HL-60 (cell line): ENCODE measurements around the gene CLCNKB.
"Not testable (repeated sequence)": the region's sequence is repeated elsewhere in the genome, so short reads cannot be mapped to it uniquely, and the experiment has no call there.

ENCODE experiments used
- DNase-seq, 2 experiments: peaks; one replicate each; pipeline ENCODE4 v3.0.0-alpha.2; 2010 to 2020; ENCODE audit warnings: low read depth in 1 of 2, low spot score in 1 of 2
- H3K27ac ChIP-seq: fragments of 250-450 bp; sonication (Bioruptor Pico); replicated peaks from 2 replicates; pipeline ENCODE4 v1.5.1; 2020; ENCODE audit warnings: mild to moderate bottlenecking, moderate library complexity
- H3K27me3 ChIP-seq: fragments of 250-450 bp; sonication (Bioruptor Pico); 2 replicates; pipeline ENCODE4 v1.5.1; 2021; ENCODE audit warnings: mild to moderate bottlenecking, moderate library complexity; ENCODE audit not compliant: insufficient read depth, poor library complexity, severe bottlenecking
- H3K4me3 ChIP-seq: replicated peaks from 2 replicates; pipeline ENCODE4 v1.5.1; 2011; ENCODE audit warnings: mild to moderate bottlenecking, control low read depth, low read length; ENCODE audit not compliant: insufficient read depth
- GABPA ChIP-seq: IDR thresholded peaks from 2 replicates; pipeline ENCODE4 v1.6.1; 2012; ENCODE audit warnings: low read depth
- POLR2AphosphoS5 ChIP-seq: IDR thresholded peaks from 2 replicates; pipeline ENCODE4 v1.6.1; 2012; ENCODE audit warnings: low read depth
- SPI1 ChIP-seq: IDR thresholded peaks from 2 replicates; pipeline ENCODE4 v1.6.1; 2012; ENCODE audit warnings: low read depth, mild to moderate bottlenecking, borderline replicate concordance
- TF ChIP-seq, protein P1 (sequence below): IDR thresholded peaks from 2 replicates; pipeline ENCODE4 v1.6.1; 2012; ENCODE audit warnings: low read depth; ENCODE audit not compliant: insufficient replicate concordance
- TF ChIP-seq, protein P2 (sequence below): IDR thresholded peaks from one replicate; pipeline ENCODE4 v1.5.1; 2011; ENCODE audit warnings: low read length, control low read depth, inconsistent platforms; ENCODE audit not compliant: insufficient read depth

Gene CLCNKB

DNA sequence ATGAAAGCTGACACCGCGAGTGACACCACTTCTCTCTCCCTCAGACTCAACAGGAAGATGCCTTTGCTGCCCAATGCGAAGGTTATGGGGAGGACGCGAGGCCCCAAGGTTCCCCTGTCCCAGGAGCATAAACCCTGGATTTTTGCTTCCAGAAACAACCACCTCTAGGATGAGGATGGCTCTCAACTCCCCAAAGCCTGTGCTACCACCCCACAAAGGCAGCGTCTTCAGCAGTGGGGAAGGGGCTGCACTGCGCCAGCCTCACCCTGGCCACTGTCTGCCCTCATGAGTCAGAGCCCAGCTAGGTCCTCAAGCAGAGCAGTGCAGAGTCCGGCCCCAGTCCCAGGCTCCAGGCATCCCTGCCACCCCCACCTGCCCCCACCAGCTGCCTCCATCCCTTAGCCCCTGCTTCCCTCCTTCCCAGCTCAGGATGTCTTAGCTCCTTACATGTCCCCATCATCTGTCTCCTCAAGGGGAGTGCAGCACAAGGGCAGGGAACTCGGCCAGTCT, 46.5 kb upstream of the CLCNKB start:
- no peak for DNase-seq
- H3K27me3 ChIP-seq = no peaks in the 10 kb centered on the region
- no peak overlapping the region for H3K4me3 ChIP-seq
- TF ChIP-seq SPI1 = no peak
- TF ChIP-seq, protein P1, sequence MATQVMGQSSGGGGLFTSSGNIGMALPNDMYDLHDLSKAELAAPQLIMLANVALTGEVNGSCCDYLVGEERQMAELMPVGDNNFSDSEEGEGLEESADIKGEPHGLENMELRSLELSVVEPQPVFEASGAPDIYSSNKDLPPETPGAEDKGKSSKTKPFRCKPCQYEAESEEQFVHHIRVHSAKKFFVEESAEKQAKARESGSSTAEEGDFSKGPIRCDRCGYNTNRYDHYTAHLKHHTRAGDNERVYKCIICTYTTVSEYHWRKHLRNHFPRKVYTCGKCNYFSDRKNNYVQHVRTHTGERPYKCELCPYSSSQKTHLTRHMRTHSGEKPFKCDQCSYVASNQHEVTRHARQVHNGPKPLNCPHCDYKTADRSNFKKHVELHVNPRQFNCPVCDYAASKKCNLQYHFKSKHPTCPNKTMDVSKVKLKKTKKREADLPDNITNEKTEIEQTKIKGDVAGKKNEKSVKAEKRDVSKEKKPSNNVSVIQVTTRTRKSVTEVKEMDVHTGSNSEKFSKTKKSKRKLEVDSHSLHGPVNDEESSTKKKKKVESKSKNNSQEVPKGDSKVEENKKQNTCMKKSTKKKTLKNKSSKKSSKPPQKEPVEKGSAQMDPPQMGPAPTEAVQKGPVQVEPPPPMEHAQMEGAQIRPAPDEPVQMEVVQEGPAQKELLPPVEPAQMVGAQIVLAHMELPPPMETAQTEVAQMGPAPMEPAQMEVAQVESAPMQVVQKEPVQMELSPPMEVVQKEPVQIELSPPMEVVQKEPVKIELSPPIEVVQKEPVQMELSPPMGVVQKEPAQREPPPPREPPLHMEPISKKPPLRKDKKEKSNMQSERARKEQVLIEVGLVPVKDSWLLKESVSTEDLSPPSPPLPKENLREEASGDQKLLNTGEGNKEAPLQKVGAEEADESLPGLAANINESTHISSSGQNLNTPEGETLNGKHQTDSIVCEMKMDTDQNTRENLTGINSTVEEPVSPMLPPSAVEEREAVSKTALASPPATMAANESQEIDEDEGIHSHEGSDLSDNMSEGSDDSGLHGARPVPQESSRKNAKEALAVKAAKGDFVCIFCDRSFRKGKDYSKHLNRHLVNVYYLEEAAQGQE = no peak
- H3K27ac ChIP-seq = no peak overlapping the region

DNA sequence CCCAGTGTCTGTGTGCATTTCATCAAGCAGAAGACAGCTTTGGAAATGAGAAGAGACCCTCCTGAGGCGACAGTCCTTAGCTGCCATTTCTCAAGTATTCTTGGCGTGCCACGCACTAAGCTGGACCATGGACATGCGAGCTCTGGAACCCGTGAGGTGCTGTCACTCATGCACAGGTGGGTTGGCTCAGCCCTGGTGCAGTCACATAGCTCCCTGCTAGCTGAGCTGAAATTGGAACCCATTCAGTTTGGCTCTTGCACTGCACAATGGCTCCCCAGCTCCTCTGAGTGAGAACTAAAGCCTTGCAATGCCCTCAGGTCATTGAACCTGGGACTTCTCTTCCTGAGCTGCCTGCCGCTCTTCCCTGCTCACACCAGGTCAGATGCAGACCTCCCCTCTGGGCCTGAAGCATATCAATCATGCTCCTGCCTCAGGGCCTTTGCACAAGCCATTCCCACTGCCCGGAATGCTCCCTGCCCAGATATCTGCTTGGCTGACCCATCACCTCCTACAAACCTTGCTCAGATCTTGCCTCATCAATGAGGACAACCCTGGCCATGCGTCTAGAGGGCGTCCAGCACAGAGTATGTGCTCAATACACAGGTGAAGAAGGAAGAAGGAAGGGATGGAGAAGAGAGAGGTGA, 45.8 kb upstream of the CLCNKB start:
- H3K27me3 ChIP-seq = no peaks in the 10 kb centered on the region
- TF ChIP-seq, protein P2, sequence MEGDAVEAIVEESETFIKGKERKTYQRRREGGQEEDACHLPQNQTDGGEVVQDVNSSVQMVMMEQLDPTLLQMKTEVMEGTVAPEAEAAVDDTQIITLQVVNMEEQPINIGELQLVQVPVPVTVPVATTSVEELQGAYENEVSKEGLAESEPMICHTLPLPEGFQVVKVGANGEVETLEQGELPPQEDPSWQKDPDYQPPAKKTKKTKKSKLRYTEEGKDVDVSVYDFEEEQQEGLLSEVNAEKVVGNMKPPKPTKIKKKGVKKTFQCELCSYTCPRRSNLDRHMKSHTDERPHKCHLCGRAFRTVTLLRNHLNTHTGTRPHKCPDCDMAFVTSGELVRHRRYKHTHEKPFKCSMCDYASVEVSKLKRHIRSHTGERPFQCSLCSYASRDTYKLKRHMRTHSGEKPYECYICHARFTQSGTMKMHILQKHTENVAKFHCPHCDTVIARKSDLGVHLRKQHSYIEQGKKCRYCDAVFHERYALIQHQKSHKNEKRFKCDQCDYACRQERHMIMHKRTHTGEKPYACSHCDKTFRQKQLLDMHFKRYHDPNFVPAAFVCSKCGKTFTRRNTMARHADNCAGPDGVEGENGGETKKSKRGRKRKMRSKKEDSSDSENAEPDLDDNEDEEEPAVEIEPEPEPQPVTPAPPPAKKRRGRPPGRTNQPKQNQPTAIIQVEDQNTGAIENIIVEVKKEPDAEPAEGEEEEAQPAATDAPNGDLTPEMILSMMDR = no peak
- no peak for TF ChIP-seq SPI1
- no peak for TF ChIP-seq POLR2AphosphoS5
- TF ChIP-seq, protein P1 = no peak
- no peak for TF ChIP-seq GABPA
- DNase-seq = no peak
- H3K4me3 ChIP-seq = no peak overlapping the region
- H3K27ac ChIP-seq = no peak overlapping the region

DNA sequence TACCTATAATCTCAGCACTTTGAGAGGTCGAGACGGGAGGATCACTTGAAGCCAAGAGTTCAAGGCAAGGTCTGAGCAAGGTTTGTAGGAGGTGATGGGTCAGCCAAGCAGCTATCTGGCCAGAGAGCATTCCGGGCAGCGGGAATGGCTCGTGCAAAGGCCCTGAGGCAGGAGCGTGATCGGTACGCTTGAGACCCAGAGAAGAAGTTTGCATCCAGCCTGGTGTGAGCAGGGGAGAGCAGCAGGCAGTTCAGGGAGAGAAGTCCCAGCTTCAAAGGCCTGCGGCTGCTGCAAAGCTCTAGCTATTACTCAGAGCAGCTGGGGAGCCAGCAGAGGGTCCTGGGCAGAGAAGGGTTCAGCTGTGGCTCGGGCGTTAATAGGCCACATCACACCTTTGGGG, 44.7 kb upstream of the CLCNKB start:
- no peak for DNase-seq
- TF ChIP-seq POLR2AphosphoS5 (no peak), SPI1 (no peak), GABPA (no peak)
- TF ChIP-seq, protein P1 = no peak
- TF ChIP-seq, protein P2 = no peak
- no peaks in the 10 kb centered on the region for H3K27me3 ChIP-seq
- no peak overlapping the region for H3K4me3 ChIP-seq
- no peak overlapping the region for H3K27ac ChIP-seq

DNA sequence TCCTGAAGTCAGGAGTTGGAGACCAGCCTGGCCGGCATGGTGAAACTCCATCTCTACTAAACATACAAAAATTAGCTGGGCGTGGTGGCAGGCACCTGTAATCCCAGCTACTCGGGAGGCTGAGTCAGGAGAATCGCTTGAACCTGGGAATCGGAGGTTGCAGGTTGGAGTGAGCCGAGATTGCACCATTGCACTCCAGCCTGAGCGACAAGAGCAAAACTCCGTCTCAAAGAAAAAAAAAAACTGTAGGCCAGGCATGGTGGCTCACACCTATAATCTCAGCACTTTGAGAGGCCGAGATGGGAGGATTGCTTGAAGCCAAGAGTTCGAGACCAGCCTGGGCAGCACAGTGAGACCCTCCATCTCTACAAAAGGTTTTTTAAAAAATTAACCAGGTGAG, 42.3 kb upstream of the CLCNKB start:
- H3K27me3 ChIP-seq, DNase-seq, H3K27ac ChIP-seq: not testable (repeated sequence)

More for the DNA sequence above, 42.3 kb upstream of the CLCNKB start:
- not testable (repeated sequence) for H3K4me3 ChIP-seq
